GM13977 (cell line): ENCODE results near the gene FKBP1B.

ENCODE experiments used
- DNase-seq: peaks from one replicate; pipeline ENCODE4 v3.0.0; 2012; ENCODE audit warnings: low spot score
- in situ Hi-C: fragments of 300-500 bp; cut with MboI; formaldehyde crosslinking; loops from one replicate; pipeline ENCODE4 v1.12.0; 2022; ENCODE audit warnings: low sequenced_read_pairs, low pct_unique_long_range_greater_than_20kb, mixed read lengths, inconsistent platforms; ENCODE audit not compliant: unreplicated experiment
- TF ChIP-seq, protein P1 (sequence below): IDR thresholded peaks from 2 replicates; pipeline ENCODE4 v1.5.1; 2012; ENCODE audit warnings: mild to moderate bottlenecking, control low read depth; ENCODE audit not compliant: insufficient read depth; ENCODE audit errors: extremely low read depth, missing control alignments

Gene FKBP1B

DNA sequence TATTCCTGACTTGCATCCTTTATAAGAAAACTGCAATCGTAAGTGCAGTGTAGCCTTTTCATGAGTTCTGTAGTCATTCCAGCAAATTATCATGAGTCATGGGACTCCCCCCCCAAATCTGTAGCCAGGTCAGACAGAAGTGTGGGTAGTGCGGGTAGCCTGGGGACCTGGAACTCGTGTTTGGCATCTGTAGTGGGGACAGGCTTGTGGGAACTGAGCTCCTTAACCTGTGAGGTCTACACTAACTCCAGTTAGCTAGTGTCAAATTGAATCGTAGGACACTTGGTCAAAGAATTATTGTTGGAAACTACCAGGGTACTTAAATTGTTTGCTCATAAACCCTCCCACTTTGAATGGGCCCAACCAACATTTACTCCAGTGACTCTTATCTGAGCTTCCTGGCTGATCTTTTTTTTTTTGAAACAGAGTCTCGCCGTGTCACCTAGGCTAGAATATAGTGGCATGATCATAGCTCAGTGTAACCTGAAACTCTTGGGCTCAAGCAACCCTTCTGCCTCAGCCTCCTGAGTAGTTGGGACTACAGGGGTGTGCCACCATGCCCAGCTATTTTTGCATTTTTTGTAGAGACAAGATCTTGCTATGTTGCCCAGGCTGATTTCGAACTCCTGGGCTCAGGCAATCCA, 61.2 kb downstream of the FKBP1B start:
- DNase-seq, result no peak
- TF ChIP-seq, protein P1, sequence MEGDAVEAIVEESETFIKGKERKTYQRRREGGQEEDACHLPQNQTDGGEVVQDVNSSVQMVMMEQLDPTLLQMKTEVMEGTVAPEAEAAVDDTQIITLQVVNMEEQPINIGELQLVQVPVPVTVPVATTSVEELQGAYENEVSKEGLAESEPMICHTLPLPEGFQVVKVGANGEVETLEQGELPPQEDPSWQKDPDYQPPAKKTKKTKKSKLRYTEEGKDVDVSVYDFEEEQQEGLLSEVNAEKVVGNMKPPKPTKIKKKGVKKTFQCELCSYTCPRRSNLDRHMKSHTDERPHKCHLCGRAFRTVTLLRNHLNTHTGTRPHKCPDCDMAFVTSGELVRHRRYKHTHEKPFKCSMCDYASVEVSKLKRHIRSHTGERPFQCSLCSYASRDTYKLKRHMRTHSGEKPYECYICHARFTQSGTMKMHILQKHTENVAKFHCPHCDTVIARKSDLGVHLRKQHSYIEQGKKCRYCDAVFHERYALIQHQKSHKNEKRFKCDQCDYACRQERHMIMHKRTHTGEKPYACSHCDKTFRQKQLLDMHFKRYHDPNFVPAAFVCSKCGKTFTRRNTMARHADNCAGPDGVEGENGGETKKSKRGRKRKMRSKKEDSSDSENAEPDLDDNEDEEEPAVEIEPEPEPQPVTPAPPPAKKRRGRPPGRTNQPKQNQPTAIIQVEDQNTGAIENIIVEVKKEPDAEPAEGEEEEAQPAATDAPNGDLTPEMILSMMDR, result no peak
- in situ Hi-C loops, result no loop called here

DNA sequence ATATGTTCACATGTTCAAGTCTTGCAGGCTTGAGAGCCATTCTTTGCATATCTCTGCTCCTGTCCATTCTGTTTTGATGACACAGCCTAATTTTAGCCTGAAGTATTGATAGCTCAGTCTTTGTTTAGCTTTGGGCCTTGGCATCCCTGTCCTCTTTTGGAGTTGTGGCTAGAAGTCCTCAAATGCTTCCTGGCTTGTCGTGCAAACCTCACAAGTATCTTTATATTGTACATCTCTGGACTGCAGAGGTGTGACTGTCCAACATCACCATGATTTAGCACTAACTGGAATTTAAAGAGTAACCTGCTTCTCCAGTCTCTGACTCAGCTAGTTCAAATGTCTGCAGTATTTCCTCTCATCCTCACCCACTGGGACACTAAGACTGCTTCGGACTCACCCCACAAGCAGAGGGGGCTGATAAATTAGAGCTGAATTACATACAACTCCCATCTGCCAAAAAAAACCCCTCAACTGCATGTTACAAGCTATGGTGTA, 61.9 kb downstream of the FKBP1B start:
- TF ChIP-seq, protein P1, result no peak
- DNase-seq, result no peak
- in situ Hi-C loops, result no loop called here
